Small intestine (tissue), 7 donors: ENCODE measurements around the gene CLASRP. TPM values are rescaled to one million over a fixed set of nuclear protein-coding genes. Genes with fewer than 3 reads are reported as not detected.
A peak's percentile ranks its signal among the peaks of the same experiment; 100 is the strongest.

ENCODE experiments used
- DNase-seq, 2 donors: peaks; one replicate each; pipeline versions ENCODE4 v3.0.0 to v3.0.0-alpha.2; 2013
- FAIRE-seq: peaks from 2 replicates; lab custom pipeline; 2012; peaks lifted over from hg19 to GRCh38; lab: Jason Lieb, UNC
- H3K27ac ChIP-seq, 3 donors: one replicate each; pipeline ENCODE4 v1.5.1; 2013; ENCODE audit warnings: low read length in 2 of 3, mild to moderate bottlenecking in 2 of 3, control low read depth in 1 of 3, inconsistent platforms in 1 of 3, low read depth in 1 of 3, moderate library complexity in 1 of 3
- H3K27me3 ChIP-seq, 3 donors: one replicate each; pipeline ENCODE4 v1.6.1; 2013; ENCODE audit warnings: low read length in 3 of 3, inconsistent platforms in 1 of 3; ENCODE audit not compliant: control insufficient read depth in 3 of 3, insufficient read depth in 3 of 3
- H3K36me3 ChIP-seq, 3 donors: one replicate each; pipeline ENCODE4 v1.6.1; 2013; ENCODE audit warnings: low read length in 3 of 3, inconsistent platforms in 1 of 3, low read depth in 1 of 3, mild to moderate bottlenecking in 1 of 3, moderate library complexity in 1 of 3; ENCODE audit not compliant: control insufficient read depth in 3 of 3, insufficient read depth in 2 of 3
- H3K4me1 ChIP-seq, 3 donors: one replicate each; pipeline ENCODE4 v1.6.1; 2013; ENCODE audit warnings: low read length in 2 of 3, inconsistent platforms in 1 of 3, low read depth in 1 of 3, mild to moderate bottlenecking in 1 of 3, moderate library complexity in 1 of 3; ENCODE audit not compliant: control insufficient read depth in 3 of 3, insufficient read depth in 2 of 3
- H3K4me3 ChIP-seq, 3 donors: one replicate each; pipeline ENCODE4 v1.5.1; 2013; ENCODE audit warnings: low read length in 3 of 3, control low read depth in 1 of 3, inconsistent platforms in 1 of 3, low read depth in 1 of 3, mild to moderate bottlenecking in 1 of 3, moderate library complexity in 1 of 3
- H3K9me3 ChIP-seq, 2 donors: one replicate each; pipeline ENCODE4 v1.6.1; 2013; ENCODE audit warnings: low read depth in 1 of 2, low read length in 1 of 2; ENCODE audit not compliant: control insufficient read depth in 2 of 2, insufficient read depth in 1 of 2
- WGBS, 3 donors: extraction: QIAGEN DNeasy Blood & Tissue Kit; methylation state at CpG; one replicate each; pipeline ENCODE4 v1.1.7; 2013; 5-methylcytosine and 5-hydroxymethylcytosine counted together
- polyA plus RNA-seq, 4 donors: library from polyadenylated mRNA; stranded (reverse) in 3 of 4; unstranded in 1 of 4; fragments of 200-250 nt in 3 of 4; fragments of 120-200 nt in 1 of 4; gene quantifications; one replicate each; pipeline versions ENCODE4 v1.2.1 to v1.2.3, GENCODE V29; 2013
- donor health status: healthy with polysubstance abuse.
- donor health status: control.
- donor health status: control.
- donor health status: Bipolar disorder and iron deficiency.
- donor health status: healthy.

Gene CLASRP
- polyA plus RNA-seq, 4 donors: 55.3 to 117 (median 80.4) TPM

DNA sequence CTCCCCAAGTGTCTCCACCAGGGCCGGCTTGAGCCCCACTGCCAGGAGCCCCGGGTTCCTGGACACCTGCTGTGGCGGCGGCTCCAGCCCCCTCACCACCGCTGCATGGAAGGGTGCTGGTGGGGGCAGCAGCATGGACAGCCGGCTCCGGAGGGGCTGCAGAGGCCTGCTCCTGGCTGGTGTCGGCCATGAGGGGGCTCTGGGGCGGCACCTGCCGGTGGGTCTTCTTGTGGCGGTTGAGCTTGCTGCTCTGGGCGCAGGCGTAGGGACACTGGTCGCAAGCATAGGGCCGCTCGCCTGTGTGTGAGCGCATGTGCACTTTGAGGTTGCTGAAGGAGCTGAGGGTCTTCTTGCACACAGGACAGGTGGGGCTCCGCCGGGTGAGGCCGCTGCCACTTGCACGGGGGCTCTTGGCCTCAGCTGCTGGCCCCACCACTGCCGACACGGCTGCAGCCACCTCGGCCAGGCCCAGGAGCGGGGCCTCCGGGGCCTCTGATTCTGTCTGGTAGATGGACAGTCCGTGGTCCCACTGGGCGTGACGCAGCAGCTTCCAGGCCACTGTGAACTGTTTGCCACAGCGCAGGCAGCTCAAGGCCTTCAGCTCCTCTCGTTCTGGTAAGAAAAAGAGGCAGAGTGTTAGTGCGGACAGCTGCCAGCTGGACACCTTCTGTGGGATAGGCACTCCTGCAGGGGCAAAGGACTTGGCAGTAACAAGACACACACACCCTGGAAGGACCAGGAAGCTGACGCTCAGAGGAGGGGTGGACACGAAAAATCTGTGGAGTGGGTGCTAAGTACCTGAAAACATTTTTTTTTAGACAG, 33.3 kb downstream of the CLASRP start:
- whole genome bisulfite sequencing, 3 donors: 87 to 90% (median 87%) methylated on average over 34 of the region's 34 CpGs
- DNase-seq: no peak
- no peak for FAIRE-seq

DNA sequence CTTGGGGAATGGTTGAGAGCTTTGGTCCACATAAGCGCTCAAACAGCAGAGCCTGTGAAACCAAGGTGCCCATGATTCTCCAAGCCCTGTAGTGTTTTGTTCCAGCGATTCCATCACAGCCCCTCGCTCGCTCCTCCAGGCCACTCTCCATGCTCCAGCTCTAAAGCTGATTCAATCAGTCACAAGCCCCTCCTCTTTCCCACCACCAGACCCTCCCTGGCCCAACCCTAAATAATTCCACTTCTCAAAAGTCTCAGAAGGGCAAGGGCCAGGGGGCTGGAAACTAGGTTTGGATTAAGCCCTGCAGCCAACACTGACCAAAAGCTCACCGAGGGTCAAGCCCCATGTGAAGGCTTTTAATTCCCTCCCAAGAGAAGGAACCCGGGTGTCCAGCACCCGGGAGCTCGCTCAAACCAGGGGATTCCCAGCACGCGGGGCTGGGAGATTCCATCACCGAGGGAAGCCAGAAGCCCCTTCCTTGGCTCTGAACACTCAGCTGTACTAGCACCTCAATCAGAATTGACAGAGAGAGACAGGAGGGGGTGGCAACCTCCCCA, 36.0 kb downstream of the CLASRP start:
- Histone ChIP-seq H3K9me3 (no peaks in the 10 kb centered on the region), H3K27ac (peak overlapping the region; percentile 2 to 76 (median 62)), H3K4me3 (peak overlapping the region in 2 of 3 donors; percentile 38 to 62), H3K27me3 (no peaks in the 10 kb centered on the region), H3K36me3 (peaks cover 2 to 42% (median 11%) of the 10 kb centered on the region in 3 donors), H3K4me1 (peaks cover 2 to 28% (median 11%) of the 10 kb centered on the region in 3 donors)
- DNase-seq (no peak), FAIRE-seq (no peak)
- WGBS, 3 donors: 46 to 53% (median 46%) methylated on average over 11 of the region's 11 CpGs

More for the DNA sequence above, 33.3 kb downstream of the CLASRP start:
- no peaks in the 10 kb centered on the region for H3K27me3 ChIP-seq
- H3K4me3 ChIP-seq: no peak overlapping the region
- H3K36me3 ChIP-seq: peaks cover 8 to 68% (median 21%) of the 10 kb centered on the region in 3 donors
- H3K4me1 ChIP-seq: peaks cover 0 to 16% (median 6%) of the 10 kb centered on the region in 3 donors
- no peak overlapping the region for H3K27ac ChIP-seq
- no peaks in the 10 kb centered on the region for H3K9me3 ChIP-seq

DNA sequence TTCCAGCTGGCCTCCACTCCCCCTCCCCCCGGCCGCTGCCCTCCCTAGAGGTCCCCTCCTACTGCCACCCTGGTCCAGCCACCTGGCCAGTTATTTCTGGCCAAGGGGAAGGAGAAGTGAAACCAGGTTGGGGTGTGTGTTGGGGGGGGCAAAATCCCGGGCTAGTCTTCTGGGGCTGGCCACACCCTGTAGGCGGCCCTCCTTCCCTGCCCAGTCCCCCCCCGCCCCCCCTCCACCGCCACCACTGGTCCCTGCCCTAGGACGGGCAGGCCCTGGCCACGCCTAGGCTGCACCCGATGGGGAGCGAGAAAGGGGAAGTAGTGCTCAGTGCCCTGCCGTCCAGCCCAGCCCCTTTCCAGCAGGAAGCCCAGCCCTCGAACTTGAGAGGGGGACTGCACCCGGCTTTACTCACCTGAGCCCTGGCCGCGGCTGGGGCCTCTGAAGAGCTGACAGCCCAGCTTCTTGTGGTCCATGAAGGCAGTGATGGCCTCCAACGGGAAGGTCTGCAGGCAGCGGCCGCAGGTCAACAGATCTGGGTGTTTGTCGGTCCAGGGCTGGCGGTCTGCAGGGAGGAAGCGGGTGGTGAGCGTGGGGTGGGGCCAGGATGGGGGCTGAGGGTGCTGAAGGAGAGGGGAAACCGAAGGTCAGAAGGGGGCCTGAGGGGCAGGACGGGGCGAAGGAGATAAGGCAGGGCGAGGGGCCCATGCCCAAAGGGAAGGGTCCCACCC, 36.6 kb downstream of the CLASRP start:
- peaks cover 2 to 36% (median 5%) of the 10 kb centered on the region in 3 donors for H3K36me3 ChIP-seq
- peak overlapping the region; percentile 62 to 74 (median 66) for H3K4me3 ChIP-seq
- 1 to 5% (median 2%) methylated on average over 20 to 26 of the region's 26 CpGs for WGBS, 3 donors
- H3K9me3 ChIP-seq: no peaks in the 10 kb centered on the region
- H3K27ac ChIP-seq: peak overlapping the region; percentile 76 to 95 (median 82)
- FAIRE-seq (no peak), DNase-seq (peak; percentile 88 to 94)
- peaks cover 2 to 34% (median 15%) of the 10 kb centered on the region in 3 donors for H3K4me1 ChIP-seq
- H3K27me3 ChIP-seq: no peaks in the 10 kb centered on the region

DNA sequence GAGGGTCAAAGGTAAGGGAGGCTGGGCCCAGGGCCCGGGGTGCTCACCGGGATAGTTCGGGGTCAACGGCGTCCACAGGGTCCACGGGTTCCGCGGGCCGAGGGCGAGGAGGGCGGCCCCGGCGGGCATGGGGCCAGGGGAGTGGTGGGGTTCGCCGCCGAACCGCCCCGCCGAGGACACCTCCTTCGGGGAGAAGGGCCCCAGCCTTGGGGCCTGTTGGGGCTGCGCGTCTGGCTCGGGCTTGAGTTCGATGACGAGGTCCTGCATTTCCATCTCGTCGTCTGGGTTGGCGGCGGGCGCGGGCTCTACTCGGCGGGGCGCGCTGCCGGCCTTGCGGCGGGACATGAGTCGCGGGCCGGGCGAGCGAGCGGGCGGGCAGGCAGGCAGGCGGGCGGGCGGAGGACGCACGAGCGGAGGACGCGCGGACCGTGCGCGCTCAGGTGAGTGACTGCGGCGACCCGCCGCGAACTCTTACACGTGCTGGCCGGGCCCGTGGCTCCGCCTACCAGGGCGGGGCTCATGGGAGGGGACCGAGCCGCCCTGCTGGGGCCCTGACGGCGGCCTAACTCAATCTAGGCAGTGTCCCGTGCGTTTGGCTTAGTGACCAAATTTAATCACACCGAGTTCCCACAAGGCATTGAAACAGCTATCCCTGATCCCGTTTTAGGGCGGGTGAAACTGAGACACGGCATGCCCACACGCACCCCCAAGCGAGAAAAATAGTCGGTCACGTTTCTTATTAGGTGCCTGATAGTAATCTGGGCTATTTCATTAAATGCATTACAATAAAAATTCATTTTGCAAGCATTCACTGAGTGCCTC, 37.4 kb downstream of the CLASRP start, which contains the start of gene ZNF296:
TSS of gene ZNF296 (minus strand) at position 450 of the 822 bp plus-strand sequence. CDS start at position 345, 105 bp downstream.
- Histone ChIP-seq H3K9me3 (no peaks in the 10 kb centered on the region), H3K36me3 (peaks cover 0 to 33% (median 2%) of the 10 kb centered on the region in 3 donors), H3K4me1 (peaks cover 2 to 39% (median 15%) of the 10 kb centered on the region in 3 donors), H3K27ac (peak within 1 kb of the TSS; percentile 76 to 95 (median 82)), H3K27me3 (no peaks in the 10 kb centered on the region), H3K4me3 (peak within 1 kb of the TSS; percentile 62 to 74 (median 66))
- FAIRE-seq (no peak), DNase-seq (peak; percentile 89 to 93)
- 1% methylated on average over 52 to 81 of the region's 81 CpGs for WGBS, 3 donors

DNA sequence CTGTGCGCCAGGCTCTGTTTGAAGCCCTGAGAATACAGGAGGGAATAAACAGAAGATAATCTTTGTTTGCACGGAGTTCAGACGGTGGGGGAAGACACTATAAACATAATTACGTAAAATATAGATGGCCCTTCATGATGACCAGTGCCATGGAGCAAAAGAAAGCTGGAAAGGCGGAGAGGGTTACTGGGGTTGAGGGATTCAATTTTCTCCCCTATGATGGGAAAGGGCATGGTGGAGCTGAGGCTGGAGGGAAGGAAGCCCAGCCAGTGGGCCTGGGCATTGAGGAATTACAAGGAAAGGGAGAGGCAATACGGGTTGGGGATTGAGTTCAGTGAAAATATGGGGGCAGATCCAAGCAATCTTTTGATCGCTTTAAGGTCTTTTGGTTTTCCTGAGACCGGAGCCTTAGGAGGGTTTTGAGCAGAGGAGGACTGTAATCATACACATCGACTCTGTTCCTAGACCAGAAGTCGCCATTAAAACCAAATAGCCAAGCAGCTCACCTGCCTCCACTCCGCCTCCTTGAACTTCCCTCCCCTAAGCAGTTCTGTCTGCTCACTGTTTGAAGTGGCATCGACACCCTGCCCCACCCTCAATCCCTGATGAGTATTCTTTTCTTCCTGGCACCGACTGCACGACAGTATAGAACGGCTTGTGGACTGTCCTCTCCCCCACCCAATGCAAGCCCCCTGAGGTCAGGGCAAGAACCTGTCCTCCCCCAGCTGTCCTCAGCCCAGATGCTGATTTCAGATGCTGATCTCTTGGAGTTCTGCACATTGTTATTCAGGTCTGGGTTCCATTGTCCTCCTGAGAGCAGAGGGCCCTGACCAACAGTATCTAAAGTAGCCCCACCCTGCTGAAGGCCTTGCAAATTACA, 38.2 kb downstream of the CLASRP start:
- FAIRE-seq: no peak
- peak; percentile 12 to 55 for DNase-seq
- no peaks in the 10 kb centered on the region for H3K27me3 ChIP-seq
- H3K36me3 ChIP-seq: peaks cover 0 to 31% (median under 1%) of the 10 kb centered on the region in 3 donors
- WGBS, 3 donors: 44 to 58% (median 58%) methylated on average over 15 of the region's 15 CpGs
- peaks cover 2 to 39% (median 15%) of the 10 kb centered on the region in 3 donors for H3K4me1 ChIP-seq
- peak overlapping the region in 1 of 3 donors; percentile 28 for H3K4me3 ChIP-seq
- peak overlapping the region; percentile 45 to 95 (median 76) for H3K27ac ChIP-seq
- no peaks in the 10 kb centered on the region for H3K9me3 ChIP-seq

DNA sequence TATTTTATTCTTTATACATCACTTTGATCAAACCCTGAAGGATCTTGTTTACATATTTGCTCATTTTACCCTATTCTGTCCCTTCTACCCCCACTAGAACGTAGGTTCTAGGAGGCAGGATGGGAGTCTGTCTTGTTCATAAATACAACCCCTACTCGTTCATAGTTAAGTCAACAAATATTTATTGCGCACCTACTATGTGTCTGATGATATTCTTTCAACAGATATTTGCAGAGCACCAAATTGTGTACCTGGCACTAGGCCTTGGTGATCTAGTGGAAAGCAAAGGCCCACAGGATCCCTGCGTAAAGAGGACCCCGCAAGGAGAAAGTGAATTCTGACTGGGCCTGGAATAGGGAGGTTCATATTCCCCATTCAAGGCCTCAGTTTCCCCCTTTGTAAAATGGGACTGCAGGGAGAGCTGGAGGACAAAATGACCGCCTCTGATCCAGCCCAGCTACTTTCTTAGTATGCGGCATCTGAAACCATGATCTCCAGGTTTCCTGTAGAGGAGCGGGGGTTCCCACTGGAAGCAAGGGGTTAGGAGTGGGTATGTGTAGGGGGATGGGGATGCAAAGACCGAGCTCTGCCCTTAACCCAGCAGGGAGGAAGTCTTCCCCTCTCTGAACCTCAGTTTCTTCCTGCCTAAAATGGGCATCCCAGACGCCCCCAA, 39.7 kb downstream of the CLASRP start:
- no peak for DNase-seq
- peak overlapping the region in 2 of 3 donors; percentile 65 to 82 for H3K4me3 ChIP-seq
- 57 to 63% (median 62%) methylated on average over 10 of the region's 10 CpGs for WGBS, 3 donors
- H3K4me1 ChIP-seq: peaks cover 2 to 39% (median 15%) of the 10 kb centered on the region in 3 donors
- FAIRE-seq: no peak
- H3K9me3 ChIP-seq: no peaks in the 10 kb centered on the region
- no peaks in the 10 kb centered on the region for H3K27me3 ChIP-seq
- H3K27ac ChIP-seq: peak overlapping the region in 1 of 3 donors; percentile 92
- H3K36me3 ChIP-seq: peaks cover 0 to 35% (median 1%) of the 10 kb centered on the region in 3 donors
